GM18526 (cell line): Measurements from ENCODE around the gene OBSCN.

ENCODE experiments used
- POLR2A ChIP-seq: IDR thresholded peaks from 3 replicates; pipeline ENCODE4 v1.6.1; 2011; ENCODE audit not compliant: insufficient read length; ENCODE audit errors: extremely low read depth

The OBSCN gene

DNA sequence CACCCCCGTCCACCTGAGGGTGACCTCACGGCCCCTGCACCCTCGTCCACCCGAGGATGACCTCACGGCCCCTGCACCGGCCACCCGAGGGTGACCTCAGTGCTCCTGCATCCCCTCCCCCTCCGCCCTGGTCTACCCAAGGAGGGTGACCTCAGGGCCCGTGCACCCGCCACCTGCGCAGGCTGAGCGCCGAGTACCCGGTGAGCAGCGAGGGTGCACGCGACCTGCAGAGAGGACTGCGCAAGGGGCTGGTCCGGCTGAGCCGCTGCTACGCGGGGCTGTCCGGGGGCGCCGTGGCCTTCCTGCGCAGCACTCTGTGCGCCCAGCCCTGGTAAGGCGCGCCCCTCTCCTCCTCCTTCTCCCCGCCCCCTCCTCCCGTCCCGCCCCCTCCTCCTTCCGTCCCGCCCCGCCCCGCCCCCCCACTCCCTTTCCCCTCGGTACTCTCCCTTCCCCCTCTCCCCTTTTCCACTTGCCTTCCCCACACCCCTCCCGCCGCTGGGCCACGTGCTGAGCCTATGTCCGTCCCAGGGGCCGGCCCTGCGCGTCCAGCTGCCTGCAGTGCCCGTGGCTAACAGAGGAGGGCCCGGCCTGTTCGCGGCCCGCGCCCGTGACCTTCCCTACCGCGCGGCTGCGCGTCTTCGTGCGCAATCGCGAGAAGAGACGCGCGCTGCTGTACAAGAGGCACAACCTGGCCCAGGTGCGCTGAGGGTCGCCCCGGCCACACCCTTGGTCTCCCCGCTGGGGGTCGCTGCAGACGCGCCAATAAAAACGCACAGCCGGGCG lies 170.4 kb downstream of the OBSCN start:
- TF ChIP-seq POLR2A: no peak

GRCh38 chr1:228378873-228379460 lies 171.1 kb downstream of the OBSCN start:
- no peak for TF ChIP-seq POLR2A

- TF ChIP-seq POLR2A: no peak
These were observed 171.8 kb downstream of the OBSCN start for GRCh38 chr1:228379666-228380065.

DNA sequence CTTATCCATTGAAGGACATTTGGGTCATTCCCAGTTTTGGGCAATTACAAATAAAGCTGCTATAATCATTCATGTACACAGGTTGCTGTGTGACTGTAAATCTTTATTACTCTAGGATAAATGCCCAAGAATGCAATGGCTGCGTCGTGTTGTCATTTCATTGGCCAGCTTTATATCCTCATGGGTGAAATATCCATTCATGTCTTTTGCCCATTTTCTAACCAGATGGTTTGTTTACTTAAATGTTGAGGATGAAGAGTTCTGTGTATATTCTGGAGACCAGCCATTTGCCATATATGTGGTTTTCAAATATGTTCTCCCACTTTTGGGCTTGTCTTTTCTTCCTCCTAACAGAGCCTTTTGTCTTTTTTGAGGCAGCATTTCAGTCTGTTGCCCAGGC lies 173.5 kb downstream of the OBSCN start:
- TF ChIP-seq POLR2A: no peak

GRCh38 chr1:228383773-228384172 lies 175.9 kb downstream of the OBSCN start:
- TF ChIP-seq POLR2A: no peak

- no peak for TF ChIP-seq POLR2A
These were observed 177.4 kb downstream of the OBSCN start for GRCh38 chr1:228385232-228385631.

- no peak for TF ChIP-seq POLR2A
These were observed 179.5 kb downstream of the OBSCN start for GRCh38 chr1:228387321-228387720.

- TF ChIP-seq POLR2A: no peak
These were observed 182.8 kb downstream of the OBSCN start for GRCh38 chr1:228390649-228391048.

DNA sequence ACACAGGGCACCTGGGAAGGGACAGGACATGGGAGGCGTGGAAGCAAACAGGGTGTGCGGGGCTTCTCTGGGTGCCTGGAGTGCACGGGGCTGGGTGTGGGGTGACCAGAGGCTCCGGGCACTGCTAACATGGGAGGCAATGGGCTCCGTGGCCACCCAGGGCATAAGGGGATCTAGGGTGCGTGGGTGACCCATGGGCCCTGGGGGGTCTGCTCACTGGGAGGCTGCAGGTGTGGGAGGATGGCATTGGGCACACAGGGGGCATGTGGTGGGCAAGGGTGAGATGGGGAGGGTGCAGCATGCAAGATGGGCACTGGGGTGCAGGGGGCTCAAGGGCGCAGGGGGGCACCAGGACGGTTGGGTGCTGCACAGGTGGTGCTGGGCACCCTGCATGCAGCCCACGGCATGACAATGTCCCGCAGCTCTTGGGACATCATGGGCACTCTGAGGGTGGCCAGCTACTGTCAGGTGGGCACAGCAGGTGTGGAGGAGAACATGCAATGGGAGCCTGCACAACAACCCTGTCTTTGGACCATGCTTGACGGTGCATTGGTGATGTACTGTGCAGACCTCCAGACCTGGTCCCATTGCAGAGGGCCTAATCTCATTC lies 183.7 kb downstream of the OBSCN start:
- no peak for TF ChIP-seq POLR2A

- no peak for TF ChIP-seq POLR2A
These were observed 184.5 kb downstream of the OBSCN start for GRCh38 chr1:228392111-228392936.

DNA sequence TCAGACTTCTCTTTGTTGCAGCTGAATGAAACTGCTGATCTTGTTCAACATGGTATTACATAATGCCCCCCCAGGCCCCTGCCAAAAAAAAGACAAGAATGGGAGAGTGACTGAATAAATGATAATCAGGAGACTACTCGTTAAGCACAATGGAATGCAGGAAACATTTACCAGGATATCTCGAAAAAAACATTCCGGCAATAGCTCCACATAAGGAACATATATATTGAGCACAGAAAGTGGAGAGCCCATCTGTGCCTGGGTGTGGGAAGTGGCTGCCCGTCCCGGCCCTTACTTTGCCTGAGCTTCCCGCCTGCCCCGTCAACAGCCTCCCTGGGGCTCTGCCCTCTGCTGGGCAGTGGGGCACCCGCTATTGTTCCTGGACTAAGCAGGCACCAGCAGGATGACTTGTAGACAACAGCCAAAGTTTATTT lies 185.4 kb downstream of the OBSCN start:
- TF ChIP-seq POLR2A: no peak

GRCh38 chr1:228393811-228394570 lies 186.1 kb downstream of the OBSCN start:
- no peak for TF ChIP-seq POLR2A

DNA sequence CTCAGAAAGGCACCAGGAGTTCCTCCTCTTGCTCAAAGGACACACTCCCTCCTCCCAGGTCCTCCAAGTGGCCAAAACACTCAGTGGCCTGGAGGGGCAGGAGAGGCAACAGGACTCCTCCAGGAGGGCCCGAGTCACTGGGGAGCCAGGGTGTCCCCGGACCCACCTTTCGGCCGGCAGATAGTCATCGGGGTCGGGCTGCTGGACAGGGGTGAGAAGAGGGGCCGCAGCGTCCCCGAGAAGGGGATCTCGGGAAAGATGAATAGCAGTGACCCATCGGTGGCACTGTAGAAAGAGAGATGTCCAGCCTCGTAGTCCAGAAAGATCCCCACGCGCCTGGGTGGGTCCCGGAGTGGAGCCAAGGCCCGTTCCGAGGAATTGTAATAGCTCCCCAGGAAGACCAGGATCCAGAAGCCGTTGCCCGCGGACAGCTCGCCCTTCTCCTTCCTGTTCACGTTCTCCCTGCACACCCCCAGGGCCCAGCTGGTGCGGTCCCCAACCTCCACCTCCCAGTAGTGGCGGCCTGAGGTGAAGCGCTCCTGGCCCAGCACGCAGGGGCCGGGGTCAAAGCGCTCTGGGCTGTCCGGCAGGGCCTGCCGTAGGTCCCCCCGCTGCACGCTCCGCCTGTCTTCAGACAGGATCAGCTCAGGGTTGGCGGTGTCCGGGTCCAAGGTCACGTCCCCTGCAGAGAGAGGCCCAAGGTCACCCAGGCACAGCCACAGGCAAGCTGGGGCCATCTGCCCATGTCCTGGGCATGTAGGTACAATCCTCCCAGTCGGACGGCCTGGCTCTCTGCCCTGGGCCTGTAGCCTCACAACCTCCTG lies 186.9 kb downstream of the OBSCN start:
- TF ChIP-seq POLR2A: no peak
